ENCODE measurements around the gene NPAS4. TPM values are rescaled to one million over a fixed set of nuclear protein-coding genes. Genes with fewer than 3 reads are reported as not detected.

Gene NPAS4
- total and polyA plus RNA-seq, 2 of the 13 experiments (the other 11 are each of a cell fraction or from before 2014, with no cell fraction given) = not detected

- Histone ChIP-seq H3K4me2 (ENCODE audit: low read depth, low read length) (no peak overlapping the region), H3K79me2 (ENCODE audit: insufficient read depth, low read length) (no peaks in the 10 kb centered on the region), H4K20me1 (ENCODE audit: insufficient read depth, low read length) (peaks cover 3% of the 10 kb centered on the region; the same call in 1 of the 2 replicates), H3K27me3 (ENCODE audit: control insufficient read depth in 1 of 2, insufficient read depth in 2 of 2, low read length in 2 of 2) (no peaks in the 10 kb centered on the region), H3K4me1 (ENCODE audit: insufficient read depth, low read length) (no peaks in the 10 kb centered on the region), H3K36me3 (replicated peaks in 1 of 2; ENCODE audit: control insufficient read depth in 1 of 2, insufficient read depth in 2 of 2, low read length in 2 of 2) (no peaks in the 10 kb centered on the region), H3K9ac (ENCODE audit: insufficient read depth, low read depth, low read length) (no peak overlapping the region), H2AFZ (ENCODE audit: low read length) (no peak overlapping the region), H3K27ac (ENCODE audit: extremely low read length, insufficient read depth, low read length) (no peak overlapping the region), H3K9me3 (ENCODE audit: low read length) (no peaks in the 10 kb centered on the region), H3K4me3 (replicated peaks in 1 of 3; ENCODE audit: insufficient read depth in 1 of 3, low read depth in 2 of 3, low read length in 3 of 3) (no peak overlapping the region)
- TF ChIP-seq WIZ (CRISPR knock-in tag; IDR thresholded peaks at IDR 0.05) (no peak), MIXL1 (CRISPR knock-in tag; IDR thresholded peaks at IDR 0.05) (no peak), FUBP1 (CRISPR knock-in tag; IDR thresholded peaks at IDR 0.05; ENCODE audit: borderline replicate concordance) (no peak), SMARCE1 (IDR thresholded peaks at IDR 0.05; ENCODE audit: borderline replicate concordance) (no peak), ZNF230 (CRISPR knock-in tag; IDR thresholded peaks at IDR 0.05) (no peak), PTBP1 (IDR thresholded peaks at IDR 0.05; ENCODE audit: low read depth, low read length, poor library complexity, severe bottlenecking) (no peak)
- ChIA-PET CTCF (ENCODE audit: low intra/inter-chr PET ratio, low total read pairs) (interaction anchor here (1.4 kb wide), 1 partner anchor 405 kb away, joined by 3 read pairs; no protein-coding TSS in a partner anchor), POLR2A (interaction anchor here (1.3 kb wide), 1 partner anchor 10 kb away, joined by 3 read pairs; the partner anchor contains the start of gene MRPL11)
- DNase-seq (ENCODE audit: low spot score) (no peak), ATAC-seq (no peak), FAIRE-seq (no peak)
- intact Hi-C loops (cut with micrococcal nuclease; ENCODE audit: unreplicated experiment) = no loop called here
- BruUV-seq (replicated peaks) = no TSS peak
- in situ Hi-C loops (cut with HindIII; ENCODE audit: extremely low pct_ligation_motif_present, low pct_unique_long_range_greater_than_20kb) = no loop called here
- WGBS (ENCODE audit: low lambda C conversion rate) = 76% methylated on average over 2 of the region's 2 CpGs
These were observed 8.1 kb downstream of the NPAS4 start for GRCh38 chr11:66428933-66429332.

All from HepG2 (cell line).